ENCODE results near the gene CLCA4.

DNA sequence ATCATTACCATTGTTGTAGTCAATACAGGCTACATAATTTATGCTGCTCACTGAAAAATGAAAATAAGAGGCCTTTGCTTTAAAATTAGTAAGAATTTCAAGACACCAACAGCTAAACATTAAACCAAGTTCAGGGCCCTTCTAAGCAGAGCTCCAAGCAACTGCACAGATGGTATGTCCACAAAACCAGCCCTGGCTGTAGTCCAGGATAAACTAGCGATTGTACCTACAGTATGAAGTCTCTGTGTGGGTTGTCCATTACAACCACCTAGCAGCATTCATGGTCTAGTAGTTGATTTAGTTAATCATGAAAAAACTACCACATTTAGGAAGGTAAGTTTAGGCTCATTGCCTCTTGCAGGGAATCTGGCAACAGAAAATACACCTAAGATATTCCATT lies 35.3 kb downstream of the CLCA4 start:
- TF ChIP-seq, protein P1, sequence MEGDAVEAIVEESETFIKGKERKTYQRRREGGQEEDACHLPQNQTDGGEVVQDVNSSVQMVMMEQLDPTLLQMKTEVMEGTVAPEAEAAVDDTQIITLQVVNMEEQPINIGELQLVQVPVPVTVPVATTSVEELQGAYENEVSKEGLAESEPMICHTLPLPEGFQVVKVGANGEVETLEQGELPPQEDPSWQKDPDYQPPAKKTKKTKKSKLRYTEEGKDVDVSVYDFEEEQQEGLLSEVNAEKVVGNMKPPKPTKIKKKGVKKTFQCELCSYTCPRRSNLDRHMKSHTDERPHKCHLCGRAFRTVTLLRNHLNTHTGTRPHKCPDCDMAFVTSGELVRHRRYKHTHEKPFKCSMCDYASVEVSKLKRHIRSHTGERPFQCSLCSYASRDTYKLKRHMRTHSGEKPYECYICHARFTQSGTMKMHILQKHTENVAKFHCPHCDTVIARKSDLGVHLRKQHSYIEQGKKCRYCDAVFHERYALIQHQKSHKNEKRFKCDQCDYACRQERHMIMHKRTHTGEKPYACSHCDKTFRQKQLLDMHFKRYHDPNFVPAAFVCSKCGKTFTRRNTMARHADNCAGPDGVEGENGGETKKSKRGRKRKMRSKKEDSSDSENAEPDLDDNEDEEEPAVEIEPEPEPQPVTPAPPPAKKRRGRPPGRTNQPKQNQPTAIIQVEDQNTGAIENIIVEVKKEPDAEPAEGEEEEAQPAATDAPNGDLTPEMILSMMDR (IDR thresholded peaks at IDR 0.05) = no peak
- TF ChIP-seq POLR2AphosphoS5 (IDR thresholded peaks at IDR 0.05) (no peak), POLR2A (IDR thresholded peaks at IDR 0.05) (no peak)

Measured in upper lobe of left lung (tissue), 4 donors.